HEK293T (cell line): Measurements from ENCODE around the gene HIPK3.
"Not testable (repeated sequence)": the region's sequence is repeated elsewhere in the genome, so short reads cannot be mapped to it uniquely, and the experiment has no call there.

Experiments
- CTCF ChIA-PET: fragments of 350-600 bp; formaldehyde crosslinking; extraction: SDS; loops from one replicate; lab custom pipeline; 2021; ENCODE audit warnings: antibody characterized with exemption, inconsistent platforms; lab: Yijun Ruan, JAX
- POLR2A ChIA-PET: fragments of 350-600 bp; formaldehyde crosslinking; extraction: SDS; loops from one replicate; lab custom pipeline; 2020; ENCODE audit warnings: antibody characterized with exemption, inconsistent platforms; lab: Yijun Ruan, JAX
- DNase-seq: peaks from one replicate; pipeline ENCODE4 v3.0.0; 2012; ENCODE audit warnings: mixed read lengths; ENCODE audit errors: extremely low spot score
- ARNT ChIP-seq: fragments of 450-650 bp; IDR thresholded peaks from 2 replicates; pipeline ENCODE4 v1.6.1; 2017; ENCODE audit warnings: mild to moderate bottlenecking
- BHLHE40 ChIP-seq: fragments of 450-650 bp; IDR thresholded peaks from 2 replicates; pipeline ENCODE4 v1.6.1; 2016; ENCODE audit warnings: mild to moderate bottlenecking, moderate library complexity, borderline replicate concordance
- CTBP1 ChIP-seq: fragments of 450-650 bp; IDR thresholded peaks from 2 replicates; pipeline ENCODE4 v1.6.1; 2016; ENCODE audit warnings: borderline replicate concordance
- ELF4 ChIP-seq: fragments of 450-650 bp; IDR thresholded peaks from 2 replicates; pipeline ENCODE4 v1.6.1; 2017; ENCODE audit warnings: antibody characterized with exemption
- FOXA1 ChIP-seq: fragments of 450-650 bp; IDR thresholded peaks from 2 replicates; pipeline ENCODE4 v1.6.1; 2016; ENCODE audit warnings: mild to moderate bottlenecking
- FOXK2 ChIP-seq: fragments of 450-650 bp; IDR thresholded peaks from 2 replicates; pipeline ENCODE4 v1.6.1; 2016; ENCODE audit warnings: mild to moderate bottlenecking
- FOXM1 ChIP-seq: fragments of 450-650 bp; IDR thresholded peaks from 2 replicates; pipeline ENCODE4 v1.6.1; 2017; ENCODE audit warnings: mild to moderate bottlenecking, borderline replicate concordance
- HDGF ChIP-seq: fragments of 450-650 bp; IDR thresholded peaks from 2 replicates; pipeline ENCODE4 v1.6.1; 2017; ENCODE audit warnings: antibody characterized with exemption, borderline replicate concordance
- L3MBTL2 ChIP-seq: fragments of 450-650 bp; conservative IDR thresholded peaks from 2 replicates; pipeline ENCODE4 v1.6.1; 2016; ENCODE audit warnings: mild to moderate bottlenecking
- LEF1 ChIP-seq: fragments of 450-650 bp; IDR thresholded peaks from 2 replicates; pipeline ENCODE4 v1.6.1; 2017; ENCODE audit warnings: mild to moderate bottlenecking, borderline replicate concordance
- NFRKB ChIP-seq: fragments of 450-650 bp; IDR thresholded peaks from 2 replicates; pipeline ENCODE4 v1.6.1; 2016; ENCODE audit warnings: mild to moderate bottlenecking, moderate library complexity
- PKNOX1 ChIP-seq: fragments of 450-650 bp; IDR thresholded peaks from 2 replicates; pipeline ENCODE4 v1.6.1; 2016
- SP1 ChIP-seq: fragments of 450-650 bp; IDR thresholded peaks from 2 replicates; pipeline ENCODE4 v1.6.1; 2017
- SUZ12 ChIP-seq: fragments of 450-650 bp; IDR thresholded peaks from 2 replicates; pipeline ENCODE4 v1.6.1; 2016; ENCODE audit warnings: mild to moderate bottlenecking
- TARDBP ChIP-seq: fragments of 450-650 bp; IDR thresholded peaks from 2 replicates; pipeline ENCODE4 v1.6.1; 2016
- ZNF384 ChIP-seq: fragments of 450-650 bp; IDR thresholded peaks from 2 replicates; pipeline ENCODE4 v1.6.1; 2016

HIPK3 gene

DNA sequence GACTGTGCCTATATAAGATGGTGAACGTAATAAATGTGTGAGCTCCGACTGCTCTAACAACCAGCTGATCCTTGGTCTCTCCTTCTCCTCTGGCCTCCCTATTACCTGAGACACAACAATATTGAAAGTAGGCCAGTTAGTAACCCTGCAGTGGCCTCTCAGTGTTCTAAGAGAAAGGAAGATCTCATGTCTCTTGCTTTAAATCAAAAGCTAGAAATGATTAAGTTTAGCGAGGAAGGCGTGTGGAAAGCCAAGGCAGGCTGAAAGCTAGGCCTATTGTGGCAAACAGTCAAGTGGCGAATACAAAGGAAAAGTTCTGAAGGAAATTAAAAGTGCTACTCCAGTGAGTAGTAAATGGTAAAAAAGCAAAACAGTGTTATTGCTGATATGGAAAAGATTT is 39.5 kb downstream of the HIPK3 start:
- no peak for TF ChIP-seq TARDBP
- TF ChIP-seq SP1: no peak
- no peak for TF ChIP-seq FOXM1
- TF ChIP-seq NFRKB: no peak
- no peak for TF ChIP-seq L3MBTL2
- no peak for TF ChIP-seq FOXA1
- no peak for TF ChIP-seq LEF1
- TF ChIP-seq ZNF384: no peak
- no peak for TF ChIP-seq SUZ12
- no peak for TF ChIP-seq CTBP1
- DNase-seq: no peak
- ChIA-PET POLR2A (no interaction called here), CTCF (interaction anchor here (0.7 kb wide), 1 partner anchor 1159 kb away, joined by 5 read pairs; no protein-coding TSS in a partner anchor)

- POLR2A ChIA-PET: no interaction called here
- TF ChIP-seq NFRKB (no peak), FOXA1 (no peak), BHLHE40 (no peak), ARNT (no peak), LEF1 (no peak), CTBP1 (no peak), TARDBP (no peak), HDGF (no peak), FOXK2 (no peak), PKNOX1 (no peak), FOXM1 (no peak), ELF4 (no peak), L3MBTL2 (no peak), SUZ12 (no peak), ZNF384 (no peak)
- CTCF ChIA-PET: no interaction called here
- no peak for DNase-seq
These were observed 46.4 kb downstream of the HIPK3 start for GRCh38 chr11:33303541-33303940.

- CTCF ChIA-PET, POLR2A ChIA-PET: not testable (repeated sequence)
These were observed 49.6 kb downstream of the HIPK3 start for GRCh38 chr11:33306821-33307220.

DNA sequence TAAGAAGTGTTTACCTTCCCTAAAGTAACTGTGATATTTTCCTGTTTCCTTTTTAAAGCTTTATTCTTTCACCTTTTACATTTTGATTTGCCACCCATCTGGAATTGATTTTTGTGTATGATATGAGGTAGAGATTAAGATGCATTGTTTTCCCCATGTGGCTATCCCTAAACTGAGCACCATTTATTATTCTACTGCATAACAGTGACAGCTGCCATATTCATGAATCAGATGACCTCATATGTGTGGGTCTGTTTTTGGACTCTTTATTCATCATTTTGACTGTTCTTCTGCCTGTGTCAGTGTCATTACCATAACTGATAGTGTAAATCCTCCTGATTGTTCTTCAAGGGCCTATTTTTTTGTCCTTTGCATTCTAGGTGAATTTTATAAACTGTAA is 50.8 kb downstream of the HIPK3 start:
- ChIA-PET POLR2A (no interaction called here), CTCF (interaction anchor here (0.7 kb wide), 1 partner anchor 21 kb away, joined by 5 read pairs; no protein-coding TSS in a partner anchor)

More at GRCh38 chr11:33306821-33307220, 49.6 kb downstream of the HIPK3 start:
- DNase-seq: not testable (repeated sequence)

DNA sequence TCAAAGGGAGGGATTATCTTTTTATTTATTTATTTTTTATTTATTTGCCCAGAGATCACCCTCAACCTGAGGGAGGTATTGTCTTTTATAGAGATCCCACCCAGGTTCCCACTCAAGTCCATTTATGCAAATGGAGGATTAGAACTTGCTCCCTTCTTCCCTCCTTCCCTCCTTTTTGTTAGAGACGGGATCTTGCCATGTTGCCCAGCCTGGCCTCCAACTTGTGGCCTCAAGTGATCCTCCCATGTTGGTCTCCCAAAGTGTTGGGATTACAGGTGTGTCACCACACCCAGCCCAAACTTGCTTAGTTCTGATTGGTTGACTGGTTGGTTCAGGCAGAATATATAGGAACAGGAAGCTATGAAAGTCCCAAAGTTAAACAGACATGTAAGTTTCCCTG is 51.9 kb downstream of the HIPK3 start:
- CTCF ChIA-PET: no interaction called here
- no peak for DNase-seq
- TF ChIP-seq CTBP1 (no peak), NFRKB (no peak), L3MBTL2 (no peak), LEF1 (no peak), TARDBP (no peak), FOXM1 (no peak), SP1 (no peak), ARNT (no peak), FOXK2 (no peak)
- POLR2A ChIA-PET: no interaction called here

More for the DNA sequence above, 50.8 kb downstream of the HIPK3 start:
- DNase-seq: no peak
- peak; percentile 61 for TF ChIP-seq PKNOX1
- no peak for TF ChIP-seq SUZ12

DNA sequence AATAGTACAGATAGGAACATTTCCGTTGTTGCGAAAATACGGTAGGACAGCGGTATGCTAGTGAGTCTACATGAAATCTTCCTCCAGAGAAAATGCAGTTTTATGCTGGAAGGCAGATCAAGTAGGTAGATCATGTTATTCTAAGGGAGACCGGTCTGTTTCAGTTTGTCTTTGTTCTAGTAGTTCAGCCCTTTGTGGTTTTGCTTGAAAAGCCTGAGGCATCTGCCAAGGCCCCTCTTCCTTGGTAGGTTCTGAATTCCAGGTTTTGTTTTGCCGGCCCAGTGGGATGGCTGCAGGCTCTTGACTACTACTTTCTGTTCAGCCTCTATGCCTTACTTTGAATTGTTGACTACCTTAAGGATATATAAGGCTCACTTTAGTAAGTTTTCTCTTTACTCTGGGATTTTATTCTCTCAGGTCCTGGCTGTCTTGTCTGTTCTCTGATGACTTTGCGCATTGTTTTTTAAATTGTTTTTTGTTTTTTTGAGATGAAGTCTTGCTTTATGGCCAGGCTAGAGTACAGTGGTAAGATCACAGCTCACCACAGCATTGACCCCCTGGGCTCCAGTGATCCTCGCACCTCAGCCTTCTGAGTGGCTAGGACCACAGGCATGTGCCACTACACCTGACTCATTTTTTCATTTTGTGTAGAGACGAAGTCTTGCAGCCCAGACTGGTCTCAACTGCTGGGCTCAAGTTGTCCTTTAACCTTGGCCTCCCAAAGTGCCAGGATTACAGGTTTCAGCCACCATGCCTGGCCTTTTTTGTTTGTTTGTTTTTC is 53.7 kb downstream of the HIPK3 start:
- ChIA-PET CTCF (interaction anchor here (0.6 to 0.7 kb wide), 2 partner anchors 11 to 47 kb away, joined by 3 to 4 read pairs; no protein-coding TSS in a partner anchor), POLR2A (no interaction called here)
- DNase-seq: no peak
- TF ChIP-seq FOXK2: no peak
- TF ChIP-seq L3MBTL2: no peak

DNA sequence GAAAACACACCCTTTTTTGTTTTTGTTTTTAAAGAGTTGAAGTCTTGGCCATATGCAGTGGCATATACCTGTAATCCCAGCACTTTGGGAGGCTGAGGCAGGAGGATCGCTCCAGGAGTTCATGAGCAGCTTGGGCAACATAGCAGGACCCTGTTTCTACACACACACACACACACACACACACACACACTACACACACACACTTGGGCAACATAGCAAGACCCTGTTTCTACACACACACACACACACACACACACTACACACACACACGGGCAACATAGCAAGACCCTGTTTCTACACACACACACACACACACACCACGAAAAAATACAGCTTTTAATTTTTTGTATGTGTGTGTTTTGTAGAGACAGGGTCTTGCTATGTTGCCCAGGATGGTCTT is 54.5 kb downstream of the HIPK3 start:
- no peak for DNase-seq
- ChIA-PET CTCF (no interaction called here), POLR2A (no interaction called here)
- no peak for TF ChIP-seq NFRKB
- no peak for TF ChIP-seq CTBP1
- no peak for TF ChIP-seq ELF4
- TF ChIP-seq FOXK2: no peak
- TF ChIP-seq TARDBP: no peak

GRCh38 chr11:33315822-33316221 is 58.6 kb downstream of the HIPK3 start:
- TF ChIP-seq ELF4 (no peak), ARNT (no peak), HDGF (no peak), TARDBP (no peak), FOXA1 (no peak), ZNF384 (no peak), CTBP1 (no peak), BHLHE40 (no peak), L3MBTL2 (no peak)
- no peak for DNase-seq
- CTCF ChIA-PET: no interaction called here
- POLR2A ChIA-PET: no interaction called here
